AG10803 (cell line): ENCODE results near the gene GPR35.

Experiments
- DNase-seq: peaks from one replicate; pipeline ENCODE4 v3.0.0; 2010; ENCODE audit warnings: low read depth
- H3K4me3 ChIP-seq: 2 replicates; pipeline ENCODE4 v1.5.1; 2011; ENCODE audit warnings: mild to moderate bottlenecking, low read length, control low read depth
- CTCF ChIP-seq: conservative IDR thresholded peaks from 2 replicates; pipeline ENCODE4 v1.5.1; 2011; ENCODE audit warnings: mild to moderate bottlenecking, low read length, control low read depth, inconsistent platforms

Gene GPR35

GRCh38 chr2:240579071-240579762 is 46.1 kb upstream of the GPR35 start:
- TF ChIP-seq CTCF = no peak
- no peak overlapping the region for H3K4me3 ChIP-seq
- no peak for DNase-seq

GRCh38 chr2:240579771-240580614 is 45.3 kb upstream of the GPR35 start:
- peak; percentile 94 for DNase-seq
- no peak overlapping the region; the same call in 1 of the 2 replicates for H3K4me3 ChIP-seq
- peak; percentile 10 for TF ChIP-seq CTCF

- no peak for TF ChIP-seq CTCF
- no peak for DNase-seq
- no peak overlapping the region for H3K4me3 ChIP-seq
These were observed 43.5 kb upstream of the GPR35 start for GRCh38 chr2:240581811-240582210.

GRCh38 chr2:240582781-240583180 is 42.5 kb upstream of the GPR35 start:
- TF ChIP-seq CTCF = no peak
- H3K4me3 ChIP-seq = no peak overlapping the region
- DNase-seq = no peak

- no peak for DNase-seq
- no peak for TF ChIP-seq CTCF
- no peak overlapping the region for H3K4me3 ChIP-seq
These were observed 41.5 kb upstream of the GPR35 start for GRCh38 chr2:240583774-240584173.

- TF ChIP-seq CTCF = no peak
- H3K4me3 ChIP-seq = peak overlapping the region; percentile 98
- DNase-seq = peak; percentile 55
These were observed 40.7 kb upstream of the GPR35 start for GRCh38 chr2:240584486-240585031.
